Neutrophil (primary cell): ENCODE data around the gene IL27RA.

ENCODE experiments used
- H3K27ac ChIP-seq: fragments of 200-600 bp; sonication (generic); 2 replicates; pipeline ENCODE4 v1.5.1; 2016; ENCODE audit warnings: mild to moderate bottlenecking, moderate library complexity
- H3K27me3 ChIP-seq: fragments of 200-600 bp; sonication (generic); 2 replicates; pipeline ENCODE4 v1.6.0; 2016; ENCODE audit warnings: mild to moderate bottlenecking
- H3K36me3 ChIP-seq: fragments of 200-600 bp; sonication (generic); 2 replicates; pipeline ENCODE4 v1.5.1; 2017
- H3K4me1 ChIP-seq, 2 experiments: fragments of 200-600 bp in 1 of 2; sonication (generic) in 1 of 2; 1 replicate in 1 of 2; 2 replicates in 1 of 2; pipeline versions ENCODE4 v1.5.1 to v1.6.1; 2013 to 2016; ENCODE audit warnings: low read depth in 1 of 2, low read length in 1 of 2, mild to moderate bottlenecking in 1 of 2, moderate library complexity in 1 of 2; ENCODE audit not compliant: control insufficient read depth in 1 of 2, insufficient read depth in 1 of 2
- H3K4me3 ChIP-seq, 2 experiments: fragments of 200-600 bp in 1 of 2; sonication (generic) in 1 of 2; 1 replicate in 1 of 2; 2 replicates in 1 of 2; pipeline ENCODE4 v1.5.1; 2013 to 2016; ENCODE audit warnings: low read depth in 1 of 2, low read length in 1 of 2, mild to moderate bottlenecking in 1 of 2, moderate library complexity in 1 of 2
- H3K9me3 ChIP-seq: fragments of 200-600 bp; sonication (generic); 2 replicates; pipeline ENCODE4 v1.5.1; 2016
- TF ChIP-seq, protein P1 (sequence below): fragments of 200-600 bp; sonication (generic); IDR thresholded peaks from 2 replicates; pipeline ENCODE4 v1.5.1; 2016; ENCODE audit warnings: antibody characterized with exemption

Gene IL27RA

DNA sequence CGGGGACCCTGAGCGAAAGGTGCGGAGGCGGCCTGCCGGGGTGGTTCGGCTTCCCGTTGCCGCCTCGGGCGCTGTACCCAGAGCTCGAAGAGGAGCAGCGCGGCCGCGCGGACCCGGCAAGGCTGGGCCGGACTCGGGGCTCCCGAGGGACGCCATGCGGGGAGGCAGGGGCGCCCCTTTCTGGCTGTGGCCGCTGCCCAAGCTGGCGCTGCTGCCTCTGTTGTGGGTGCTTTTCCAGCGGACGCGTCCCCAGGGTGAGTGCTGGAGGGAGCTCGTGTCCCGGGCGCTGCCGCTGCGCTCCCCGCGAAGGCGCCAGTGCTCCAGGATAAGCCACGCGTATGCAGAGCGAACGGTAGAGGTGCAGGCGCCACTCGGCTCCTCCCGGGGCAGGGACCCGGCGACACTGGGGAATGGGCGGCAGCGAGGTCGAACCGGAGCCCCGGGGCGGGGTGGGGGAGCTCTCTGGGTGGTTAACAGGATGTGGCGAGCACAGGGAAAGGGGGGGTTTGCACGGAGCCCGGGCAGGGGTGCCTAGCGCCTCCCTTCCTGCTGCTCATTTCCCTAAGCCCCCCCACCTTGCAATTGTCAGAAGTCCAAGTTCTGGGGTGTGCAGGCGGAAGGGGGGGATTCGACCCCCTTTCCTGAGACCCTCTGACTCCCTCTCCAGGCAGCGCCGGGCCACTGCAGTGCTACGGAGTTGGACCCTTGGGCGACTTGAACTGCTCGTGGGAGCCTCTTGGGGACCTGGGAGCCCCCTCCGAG is at the start of gene IL27RA:
Gene IL27RA (plus strand): TSS at position 44 of the 762 bp plus-strand sequence. CDS start 111 bp downstream, at position 155.
- no peaks in the 10 kb centered on the region for H3K9me3 ChIP-seq
- H3K4me3 ChIP-seq: peak within 1 kb of the TSS; percentile 42 to 55
- peaks cover 55% of the 10 kb centered on the region for H3K27me3 ChIP-seq
- no peak within 1 kb of the TSS for H3K27ac ChIP-seq
- H3K36me3 ChIP-seq: no peaks in the 10 kb centered on the region
- TF ChIP-seq, protein P1, sequence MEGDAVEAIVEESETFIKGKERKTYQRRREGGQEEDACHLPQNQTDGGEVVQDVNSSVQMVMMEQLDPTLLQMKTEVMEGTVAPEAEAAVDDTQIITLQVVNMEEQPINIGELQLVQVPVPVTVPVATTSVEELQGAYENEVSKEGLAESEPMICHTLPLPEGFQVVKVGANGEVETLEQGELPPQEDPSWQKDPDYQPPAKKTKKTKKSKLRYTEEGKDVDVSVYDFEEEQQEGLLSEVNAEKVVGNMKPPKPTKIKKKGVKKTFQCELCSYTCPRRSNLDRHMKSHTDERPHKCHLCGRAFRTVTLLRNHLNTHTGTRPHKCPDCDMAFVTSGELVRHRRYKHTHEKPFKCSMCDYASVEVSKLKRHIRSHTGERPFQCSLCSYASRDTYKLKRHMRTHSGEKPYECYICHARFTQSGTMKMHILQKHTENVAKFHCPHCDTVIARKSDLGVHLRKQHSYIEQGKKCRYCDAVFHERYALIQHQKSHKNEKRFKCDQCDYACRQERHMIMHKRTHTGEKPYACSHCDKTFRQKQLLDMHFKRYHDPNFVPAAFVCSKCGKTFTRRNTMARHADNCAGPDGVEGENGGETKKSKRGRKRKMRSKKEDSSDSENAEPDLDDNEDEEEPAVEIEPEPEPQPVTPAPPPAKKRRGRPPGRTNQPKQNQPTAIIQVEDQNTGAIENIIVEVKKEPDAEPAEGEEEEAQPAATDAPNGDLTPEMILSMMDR: peak; percentile 13
- peaks cover 11 to 12% of the 10 kb centered on the region in 2 experiments for H3K4me1 ChIP-seq

DNA sequence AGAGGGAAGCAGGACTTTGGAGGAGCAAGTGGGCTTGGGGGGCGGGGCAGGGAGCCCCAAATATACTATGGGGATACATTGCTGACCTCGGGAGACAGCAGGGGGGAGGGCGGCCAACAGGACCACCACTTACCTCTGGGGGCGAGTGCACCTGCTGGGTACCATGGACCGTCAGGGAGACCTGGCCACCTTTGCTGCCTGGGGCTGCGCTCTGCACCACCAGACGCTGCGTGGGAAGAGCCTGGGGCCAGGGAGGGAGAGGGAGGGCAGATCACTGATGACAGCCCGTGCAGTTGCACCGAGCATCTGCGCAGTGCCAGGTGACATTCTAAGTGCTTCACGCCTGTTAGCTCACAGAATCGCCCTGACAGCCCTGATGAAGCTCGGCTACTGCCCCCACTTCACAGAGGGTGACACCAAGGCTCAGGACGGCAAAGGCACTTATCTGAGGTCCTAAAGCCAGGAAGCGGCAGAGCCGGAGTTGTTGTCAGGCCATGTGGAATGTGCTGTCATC is 49.5 kb upstream of the IL27RA start:
- Histone ChIP-seq H3K4me1 (peaks cover 24 to 29% of the 10 kb centered on the region in 2 experiments), H3K4me3 (no peak overlapping the region), H3K36me3 (peaks cover 44% of the 10 kb centered on the region), H3K27me3 (peaks cover 26% of the 10 kb centered on the region), H3K27ac (no peak overlapping the region), H3K9me3 (no peaks in the 10 kb centered on the region)
- TF ChIP-seq, protein P1: no peak

DNA sequence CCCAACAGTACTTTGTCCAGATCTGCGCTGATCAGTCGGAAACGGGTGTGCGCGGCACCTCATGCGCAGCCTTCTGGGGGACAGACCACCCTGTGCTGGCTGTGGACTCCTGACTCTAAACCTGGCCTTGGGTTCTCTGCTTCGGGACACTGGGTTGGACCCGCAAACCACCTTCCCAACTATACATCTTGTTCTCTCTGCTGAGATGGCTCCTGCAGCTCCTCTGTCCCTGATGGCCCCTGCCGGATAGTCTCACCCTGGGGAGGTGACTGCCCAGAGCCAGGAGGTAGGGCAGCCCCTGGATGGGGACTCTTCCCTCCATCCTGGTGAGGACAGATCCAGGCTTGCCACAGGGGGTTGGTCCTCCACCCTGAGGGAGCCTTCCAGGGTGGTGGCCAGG is 48.8 kb upstream of the IL27RA start:
- Histone ChIP-seq H3K4me1 (peaks cover 31 to 36% of the 10 kb centered on the region in 2 experiments), H3K27ac (no peak overlapping the region), H3K36me3 (peaks cover 42% of the 10 kb centered on the region), H3K9me3 (no peaks in the 10 kb centered on the region), H3K4me3 (no peak overlapping the region), H3K27me3 (peaks cover 24% of the 10 kb centered on the region)
- TF ChIP-seq, protein P1: no peak

DNA sequence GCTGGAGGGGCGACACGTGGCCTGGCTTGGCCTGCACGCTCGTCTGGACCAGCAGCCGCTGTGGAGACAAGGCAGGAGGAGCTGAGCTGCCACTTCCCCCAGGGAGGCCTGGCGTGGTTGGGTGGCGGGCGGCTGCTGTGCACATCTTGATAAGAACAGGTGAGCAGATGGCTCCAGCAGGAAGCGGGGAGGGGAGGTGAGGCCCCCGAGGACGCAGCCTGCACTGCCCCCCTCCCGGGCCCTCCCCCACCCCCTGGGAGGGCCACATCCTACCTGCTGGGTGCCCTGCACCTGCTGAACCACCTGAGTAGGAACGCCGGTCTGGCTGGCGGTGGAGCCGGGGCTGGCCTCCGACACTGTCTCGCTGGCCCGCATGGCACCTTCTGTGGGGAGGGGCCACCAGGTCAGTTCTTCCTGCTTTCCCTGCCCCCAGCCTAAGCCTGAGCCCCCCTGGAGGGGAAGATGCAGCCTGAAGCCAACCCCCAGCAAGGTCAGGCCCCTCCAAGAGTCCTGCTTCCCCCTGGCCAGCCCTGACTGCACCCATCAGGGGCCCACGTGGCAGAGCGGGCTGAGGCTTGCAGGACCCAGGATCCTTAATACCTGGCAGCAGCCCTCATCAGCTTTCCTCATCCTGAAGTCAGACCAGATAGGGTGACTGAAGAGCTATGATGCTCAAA is 48.2 kb upstream of the IL27RA start:
- Histone ChIP-seq H3K9me3 (no peaks in the 10 kb centered on the region), H3K27me3 (peaks cover 18% of the 10 kb centered on the region), H3K36me3 (peaks cover 40% of the 10 kb centered on the region), H3K27ac (no peak overlapping the region), H3K4me1 (peaks cover 34 to 39% of the 10 kb centered on the region in 2 experiments), H3K4me3 (no peak overlapping the region)
- TF ChIP-seq, protein P1: no peak

DNA sequence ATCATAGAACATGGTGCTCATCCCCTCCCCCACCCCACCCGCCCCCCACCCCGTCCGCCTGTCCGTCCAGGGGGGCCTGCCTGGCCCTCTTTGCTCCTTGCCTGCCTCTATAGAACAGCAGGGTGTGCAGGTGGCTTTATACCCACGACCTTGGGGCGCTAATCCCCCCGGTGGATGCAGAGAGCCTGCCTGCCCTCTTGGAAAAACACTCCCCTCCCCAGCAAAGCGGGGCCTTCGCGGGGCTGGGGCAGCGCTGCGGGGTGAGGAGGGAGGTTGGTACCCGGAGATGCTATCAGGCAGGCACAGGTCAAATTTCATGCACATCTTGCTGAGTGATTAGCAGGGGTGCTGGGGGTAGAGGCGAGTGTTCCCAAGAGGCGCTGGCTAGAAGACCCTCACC is 47.4 kb upstream of the IL27RA start:
- no peak overlapping the region for H3K4me3 ChIP-seq
- H3K36me3 ChIP-seq: peaks cover 41% of the 10 kb centered on the region
- H3K9me3 ChIP-seq: no peaks in the 10 kb centered on the region
- TF ChIP-seq, protein P1: no peak
- H3K27ac ChIP-seq: no peak overlapping the region
- H3K27me3 ChIP-seq: peaks cover 10% of the 10 kb centered on the region
- H3K4me1 ChIP-seq: peaks cover 30 to 32% of the 10 kb centered on the region in 2 experiments
